Liver (tissue), 3 donors: Measurements from ENCODE around the gene NTPCR.
A peak's percentile ranks its signal among the peaks of the same experiment; 100 is the strongest.

Experiments
- FOXA1 ChIP-seq: IDR thresholded peaks from 2 replicates; pipeline ENCODE4 v1.6.1; 2016; ENCODE audit warnings: antibody characterized with exemption
- GABPA ChIP-seq, 2 donors: IDR thresholded peaks in 1 of 2; conservative IDR thresholded peaks in 1 of 2; 2 replicates each; pipeline ENCODE4 v1.6.1; 2016; ENCODE audit warnings: antibody characterized with exemption in 2 of 2, mild to moderate bottlenecking in 1 of 2, moderate library complexity in 1 of 2
- HNF4G ChIP-seq: IDR thresholded peaks from 2 replicates; pipeline ENCODE4 v1.6.1; 2016; ENCODE audit warnings: antibody characterized with exemption
- JUND ChIP-seq, 2 donors: IDR thresholded peaks; 2 replicates each; pipeline ENCODE4 v1.6.1; 2016; ENCODE audit warnings: antibody characterized with exemption in 2 of 2
- RAD21 ChIP-seq, 2 donors: IDR thresholded peaks; 2 replicates each; pipeline ENCODE4 v1.6.1; 2016; ENCODE audit warnings: antibody characterized with exemption in 2 of 2, mild to moderate bottlenecking in 2 of 2
- RXRA ChIP-seq, 2 donors: IDR thresholded peaks; 2 replicates each; pipeline ENCODE4 v1.6.1; 2017 to 2018; ENCODE audit warnings: antibody characterized with exemption in 2 of 2, mild to moderate bottlenecking in 1 of 2
- TAF1 ChIP-seq: conservative IDR thresholded peaks from 2 replicates; pipeline ENCODE4 v1.6.1; 2016; ENCODE audit warnings: antibody characterized with exemption, mild to moderate bottlenecking
- YY1 ChIP-seq: IDR thresholded peaks from 2 replicates; pipeline ENCODE4 v1.6.1; 2016; ENCODE audit warnings: antibody characterized with exemption, mild to moderate bottlenecking
- TF ChIP-seq, protein P1 (sequence below): IDR thresholded peaks from 2 replicates; pipeline ENCODE4 v1.6.1; 2016; ENCODE audit warnings: antibody characterized with exemption
- TF ChIP-seq, protein P2 (sequence below): fragments of 150-350 bp; IDR thresholded peaks from 2 replicates; pipeline ENCODE4 v1.5.1; 2017; ENCODE audit warnings: improper control_type of control experiment, low read depth, low read length; ENCODE audit not compliant: missing input control
- TF ChIP-seq, protein P3 (sequence below): IDR thresholded peaks from 2 replicates; pipeline ENCODE4 v1.6.1; 2016; ENCODE audit warnings: antibody characterized with exemption
- TF ChIP-seq, protein P4 (sequence below): IDR thresholded peaks from 2 replicates; pipeline ENCODE4 v1.6.1; 2016; ENCODE audit warnings: antibody characterized with exemption
- donor health status: healthy.
- donor health status: healthy.

DNA sequence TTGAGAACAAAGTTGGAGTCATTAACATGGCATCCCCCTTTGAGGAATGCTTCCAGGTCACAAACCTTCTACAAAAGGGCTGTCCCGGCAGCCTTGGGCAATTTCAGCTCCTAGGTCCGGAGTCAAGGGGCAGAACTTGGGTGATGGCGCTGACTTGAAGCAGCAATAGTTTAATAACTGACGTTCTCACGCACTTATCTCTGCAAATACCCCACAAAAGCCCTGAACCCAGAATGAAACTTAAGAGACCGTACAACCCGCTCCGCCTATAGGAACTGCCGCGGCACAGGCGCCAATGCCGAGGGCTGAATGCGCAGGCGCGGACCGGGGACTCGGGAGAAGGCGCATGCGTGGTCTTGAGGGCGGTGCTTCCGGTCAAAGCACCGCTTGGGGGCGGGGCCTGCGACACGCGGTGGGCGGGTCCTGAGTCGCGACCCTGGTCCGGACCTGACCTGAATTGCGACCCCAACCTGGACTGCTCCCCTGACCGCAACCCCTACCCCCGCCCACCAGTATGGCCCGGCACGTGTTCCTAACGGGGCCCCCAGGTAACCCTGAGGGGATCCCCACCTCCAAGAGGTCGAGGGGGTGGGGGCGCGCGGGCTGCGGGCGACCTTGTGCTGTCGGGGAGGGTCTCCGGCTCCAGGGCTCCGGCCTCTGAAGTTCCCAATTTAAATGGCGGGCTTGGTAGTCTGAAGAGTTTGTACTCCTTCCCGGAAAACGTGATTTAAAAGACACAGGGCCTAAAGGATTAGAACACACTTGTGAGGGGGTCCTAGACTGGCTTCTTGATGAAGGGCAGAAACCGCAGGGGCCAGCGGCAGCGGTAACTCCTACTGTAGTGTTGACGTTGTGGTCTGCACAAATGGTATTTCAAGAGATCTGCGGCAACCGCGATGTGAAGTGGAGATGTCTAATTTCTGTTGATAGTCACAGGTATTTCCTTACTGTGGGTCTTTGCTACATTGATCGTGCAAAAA lies at the start of gene NTPCR:
- TF ChIP-seq, protein P1, sequence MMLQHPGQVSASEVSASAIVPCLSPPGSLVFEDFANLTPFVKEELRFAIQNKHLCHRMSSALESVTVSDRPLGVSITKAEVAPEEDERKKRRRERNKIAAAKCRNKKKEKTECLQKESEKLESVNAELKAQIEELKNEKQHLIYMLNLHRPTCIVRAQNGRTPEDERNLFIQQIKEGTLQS: no peak
- TF ChIP-seq GABPA (IDR thresholded peaks at IDR 0.05 in 1 of 2, conservative IDR thresholded peaks at IDR 0.05 in 1 of 2) (peak; percentile 43 to 84), JUND (IDR thresholded peaks at IDR 0.05) (no peak), RXRA (IDR thresholded peaks at IDR 0.05) (peak in 1 of 2 donors; percentile 25), TAF1 (no peak), FOXA1 (no peak), HNF4G (no peak), YY1 (peak; percentile 84), RAD21 (IDR thresholded peaks at IDR 0.05) (peak; percentile 36 to 39)
- TF ChIP-seq, protein P2, sequence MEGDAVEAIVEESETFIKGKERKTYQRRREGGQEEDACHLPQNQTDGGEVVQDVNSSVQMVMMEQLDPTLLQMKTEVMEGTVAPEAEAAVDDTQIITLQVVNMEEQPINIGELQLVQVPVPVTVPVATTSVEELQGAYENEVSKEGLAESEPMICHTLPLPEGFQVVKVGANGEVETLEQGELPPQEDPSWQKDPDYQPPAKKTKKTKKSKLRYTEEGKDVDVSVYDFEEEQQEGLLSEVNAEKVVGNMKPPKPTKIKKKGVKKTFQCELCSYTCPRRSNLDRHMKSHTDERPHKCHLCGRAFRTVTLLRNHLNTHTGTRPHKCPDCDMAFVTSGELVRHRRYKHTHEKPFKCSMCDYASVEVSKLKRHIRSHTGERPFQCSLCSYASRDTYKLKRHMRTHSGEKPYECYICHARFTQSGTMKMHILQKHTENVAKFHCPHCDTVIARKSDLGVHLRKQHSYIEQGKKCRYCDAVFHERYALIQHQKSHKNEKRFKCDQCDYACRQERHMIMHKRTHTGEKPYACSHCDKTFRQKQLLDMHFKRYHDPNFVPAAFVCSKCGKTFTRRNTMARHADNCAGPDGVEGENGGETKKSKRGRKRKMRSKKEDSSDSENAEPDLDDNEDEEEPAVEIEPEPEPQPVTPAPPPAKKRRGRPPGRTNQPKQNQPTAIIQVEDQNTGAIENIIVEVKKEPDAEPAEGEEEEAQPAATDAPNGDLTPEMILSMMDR: no peak
- TF ChIP-seq, protein P3, sequence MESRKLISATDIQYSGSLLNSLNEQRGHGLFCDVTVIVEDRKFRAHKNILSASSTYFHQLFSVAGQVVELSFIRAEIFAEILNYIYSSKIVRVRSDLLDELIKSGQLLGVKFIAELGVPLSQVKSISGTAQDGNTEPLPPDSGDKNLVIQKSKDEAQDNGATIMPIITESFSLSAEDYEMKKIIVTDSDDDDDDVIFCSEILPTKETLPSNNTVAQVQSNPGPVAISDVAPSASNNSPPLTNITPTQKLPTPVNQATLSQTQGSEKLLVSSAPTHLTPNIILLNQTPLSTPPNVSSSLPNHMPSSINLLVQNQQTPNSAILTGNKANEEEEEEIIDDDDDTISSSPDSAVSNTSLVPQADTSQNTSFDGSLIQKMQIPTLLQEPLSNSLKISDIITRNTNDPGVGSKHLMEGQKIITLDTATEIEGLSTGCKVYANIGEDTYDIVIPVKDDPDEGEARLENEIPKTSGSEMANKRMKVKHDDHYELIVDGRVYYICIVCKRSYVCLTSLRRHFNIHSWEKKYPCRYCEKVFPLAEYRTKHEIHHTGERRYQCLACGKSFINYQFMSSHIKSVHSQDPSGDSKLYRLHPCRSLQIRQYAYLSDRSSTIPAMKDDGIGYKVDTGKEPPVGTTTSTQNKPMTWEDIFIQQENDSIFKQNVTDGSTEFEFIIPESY: no peak
- TF ChIP-seq, protein P4, sequence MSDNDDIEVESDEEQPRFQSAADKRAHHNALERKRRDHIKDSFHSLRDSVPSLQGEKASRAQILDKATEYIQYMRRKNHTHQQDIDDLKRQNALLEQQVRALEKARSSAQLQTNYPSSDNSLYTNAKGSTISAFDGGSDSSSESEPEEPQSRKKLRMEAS: peak; percentile 54
